HG02884 (cell line): Measurements from ENCODE around the gene EIF4E3.

Experiments used
- ATAC-seq: cut with Tn5 transposase; IDR thresholded peaks from one replicate; pipeline ENCODE4 v1.9.1; 2021; ENCODE audit warnings: mild to moderate bottlenecking, moderate library complexity; ENCODE audit not compliant: unreplicated experiment

Gene EIF4E3

GRCh38 chr3:71690341-71690841, 34.8 kb downstream of the EIF4E3 start:
- no peak for ATAC-seq

- ATAC-seq: no peak
Measured at GRCh38 chr3:71689291-71689690, 35.9 kb downstream of the EIF4E3 start.

- ATAC-seq: no peak
Measured at GRCh38 chr3:71688121-71688520, 37.1 kb downstream of the EIF4E3 start.

GRCh38 chr3:71685686-71686085, 39.5 kb downstream of the EIF4E3 start:
- no peak for ATAC-seq

GRCh38 chr3:71684757-71685386, 40.3 kb downstream of the EIF4E3 start:
- ATAC-seq: no peak

- ATAC-seq: no peak
Measured at GRCh38 chr3:71684046-71684756, 41.0 kb downstream of the EIF4E3 start.

- ATAC-seq: peak; percentile 59
Measured at GRCh38 chr3:71681224-71681668, 44.0 kb downstream of the EIF4E3 start.

- ATAC-seq: no peak
Measured at GRCh38 chr3:71680603-71681002, 44.6 kb downstream of the EIF4E3 start.

GRCh38 chr3:71676931-71677330, 48.3 kb downstream of the EIF4E3 start:
- no peak for ATAC-seq

GRCh38 chr3:71673486-71673885, 51.7 kb downstream of the EIF4E3 start:
- no peak for ATAC-seq

- ATAC-seq: no peak
Measured at GRCh38 chr3:71672807-71673206, 52.4 kb downstream of the EIF4E3 start.

GRCh38 chr3:71672340-71672739, 52.9 kb downstream of the EIF4E3 start:
- ATAC-seq: no peak

- ATAC-seq: no peak
Measured at GRCh38 chr3:71671216-71671845, 53.9 kb downstream of the EIF4E3 start.

- no peak for ATAC-seq
Measured at GRCh38 chr3:71662568-71662967, 62.6 kb downstream of the EIF4E3 start.

GRCh38 chr3:71662056-71662455, 63.1 kb downstream of the EIF4E3 start:
- ATAC-seq: no peak

- no peak for ATAC-seq
Measured at GRCh38 chr3:71659864-71660591, 65.2 kb downstream of the EIF4E3 start.

GRCh38 chr3:71657831-71658530, 67.2 kb downstream of the EIF4E3 start:
- no peak for ATAC-seq

- ATAC-seq: no peak
Measured at GRCh38 chr3:71655061-71655460, 70.1 kb downstream of the EIF4E3 start.

GRCh38 chr3:71653414-71653807, 71.8 kb downstream of the EIF4E3 start:
- no peak for ATAC-seq

- ATAC-seq: no peak
Measured at GRCh38 chr3:71652781-71653413, 72.3 kb downstream of the EIF4E3 start.
